GM18511 (cell line): ENCODE data around the gene POSTN.
"Not testable (repeated sequence)": the region's sequence is repeated elsewhere in the genome, so short reads cannot be mapped to it uniquely, and the experiment has no call there.

ENCODE experiments used
- ATAC-seq: cut with Tn5 transposase; IDR thresholded peaks from one replicate; pipeline ENCODE4 v1.9.1; 2021; ENCODE audit warnings: mild to moderate bottlenecking, moderate library complexity; ENCODE audit not compliant: unreplicated experiment

The POSTN gene

GRCh38 chr13:37596805-37597204, 1.8 kb downstream of the POSTN start:
- ATAC-seq, result no peak

GRCh38 chr13:37595162-37595561, 3.4 kb downstream of the POSTN start:
- no peak for ATAC-seq

GRCh38 chr13:37594550-37594949, 4.0 kb downstream of the POSTN start:
- ATAC-seq, result no peak

- not testable (repeated sequence) for ATAC-seq
These were observed 9.2 kb downstream of the POSTN start for GRCh38 chr13:37589381-37589780.

GRCh38 chr13:37587236-37587635, 11.3 kb downstream of the POSTN start:
- no peak for ATAC-seq

- ATAC-seq, result no peak
These were observed 12.4 kb downstream of the POSTN start for GRCh38 chr13:37586164-37586563.

GRCh38 chr13:37585541-37585940, 13.0 kb downstream of the POSTN start:
- no peak for ATAC-seq

- ATAC-seq, result no peak
These were observed 22.0 kb downstream of the POSTN start for GRCh38 chr13:37576601-37577000.

- no peak for ATAC-seq
These were observed 33.1 kb downstream of the POSTN start for GRCh38 chr13:37565425-37565824.

- ATAC-seq, result no peak
These were observed 37.5 kb downstream of the POSTN start for GRCh38 chr13:37561031-37561430.

- ATAC-seq, result no peak
These were observed 38.0 kb downstream of the POSTN start for GRCh38 chr13:37560526-37560925.

GRCh38 chr13:37558766-37559165, 39.8 kb downstream of the POSTN start:
- ATAC-seq, result not testable (repeated sequence)

GRCh38 chr13:37546087-37546486, 52.5 kb downstream of the POSTN start:
- ATAC-seq, result no peak

- no peak for ATAC-seq
These were observed 53.6 kb downstream of the POSTN start for GRCh38 chr13:37544995-37545394.

- ATAC-seq, result no peak
These were observed 58.5 kb downstream of the POSTN start for GRCh38 chr13:37539976-37540605.

GRCh38 chr13:37539170-37539569, 59.4 kb downstream of the POSTN start:
- ATAC-seq, result no peak

GRCh38 chr13:37535501-37535900, 63.1 kb downstream of the POSTN start:
- ATAC-seq, result no peak

GRCh38 chr13:37534676-37535075, 63.9 kb downstream of the POSTN start:
- no peak for ATAC-seq

GRCh38 chr13:37534181-37534580, 64.4 kb downstream of the POSTN start:
- no peak for ATAC-seq

- ATAC-seq, result no peak
These were observed 67.5 kb downstream of the POSTN start for GRCh38 chr13:37531049-37531448.

- ATAC-seq, result no peak
These were observed 68.7 kb downstream of the POSTN start for GRCh38 chr13:37529751-37530385.

GRCh38 chr13:37526710-37527473, 71.7 kb downstream of the POSTN start:
- no peak for ATAC-seq
